GM18519 (cell line): ENCODE measurements around the gene FNDC11.

Experiments used
- ATAC-seq: cut with Tn5 transposase; IDR thresholded peaks from one replicate; pipeline ENCODE4 v1.9.1; 2021; ENCODE audit warnings: mild to moderate bottlenecking, moderate library complexity; ENCODE audit not compliant: unreplicated experiment, low FRiP score

FNDC11 gene

DNA sequence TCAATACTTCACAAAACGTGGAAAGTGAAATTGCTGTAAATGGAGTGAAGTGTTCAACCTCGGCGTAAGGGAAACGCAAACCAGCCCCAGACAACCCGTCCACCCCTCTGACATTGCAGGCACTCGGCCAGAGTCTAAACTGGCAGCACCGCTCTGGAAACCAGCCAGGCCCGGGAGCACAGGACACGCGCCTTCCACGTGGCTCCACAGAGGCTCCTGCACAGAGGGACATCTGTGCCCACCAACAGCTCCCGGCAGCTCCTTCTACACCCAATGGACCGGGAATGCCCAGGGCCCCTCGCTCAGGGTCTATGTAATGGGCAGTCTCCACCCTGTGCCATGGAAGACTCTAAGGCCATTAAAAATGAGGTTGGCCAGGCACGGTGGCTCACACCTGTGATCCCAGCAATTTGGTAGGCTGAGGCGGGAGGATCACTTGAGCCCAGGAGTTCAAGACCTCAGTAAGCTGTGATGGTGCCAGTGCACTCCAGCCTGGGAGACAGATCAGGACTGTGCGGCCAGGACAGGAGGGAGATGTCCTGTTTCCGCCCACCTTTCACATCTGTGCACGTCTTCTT is 23.4 kb downstream of the FNDC11 start:
- no peak for ATAC-seq

DNA sequence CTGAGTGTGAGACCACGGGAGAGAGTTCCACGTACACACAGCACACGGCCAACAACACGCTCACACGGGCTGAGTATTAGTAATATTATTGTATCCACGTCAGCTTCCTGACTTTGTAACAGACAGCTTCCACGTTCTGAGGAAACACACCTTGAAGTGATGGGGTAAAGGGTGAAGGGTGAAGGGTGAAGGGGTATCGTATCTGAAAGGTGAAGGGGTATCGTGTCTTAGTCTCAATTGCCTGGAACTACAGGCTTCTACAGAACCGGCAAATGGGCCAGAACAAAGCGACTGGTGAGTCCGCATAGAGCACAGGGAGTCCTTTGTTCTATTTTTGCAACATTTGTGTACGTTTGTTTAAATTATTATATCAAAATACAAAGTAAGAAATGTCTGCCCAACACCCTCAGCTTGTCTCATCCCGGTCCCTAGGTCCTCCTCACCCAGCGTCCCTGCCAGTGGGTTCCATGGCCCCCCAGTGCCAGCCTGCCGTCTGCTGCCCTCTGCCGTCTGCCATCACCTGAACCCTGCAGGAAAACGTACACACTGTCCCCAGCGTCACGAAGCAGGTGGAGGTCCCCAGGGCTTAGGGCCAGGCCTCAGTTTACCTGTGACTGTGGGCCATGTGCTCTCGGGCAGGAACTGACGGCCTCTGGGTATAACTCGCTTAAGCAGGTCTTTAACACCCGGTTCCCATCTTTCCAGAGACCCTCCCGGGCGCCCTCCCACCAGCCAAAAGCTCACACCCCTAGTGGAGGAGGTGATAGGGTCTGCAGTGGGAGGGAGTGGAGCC is 24.5 kb downstream of the FNDC11 start:
- ATAC-seq = no peak

GRCh38 chr20:63579017-63579694 is 25.2 kb downstream of the FNDC11 start:
- ATAC-seq = no peak

GRCh38 chr20:63580796-63581461 is 27.0 kb downstream of the FNDC11 start:
- no peak for ATAC-seq

GRCh38 chr20:63582382-63583063 is 28.6 kb downstream of the FNDC11 start:
- ATAC-seq = no peak

DNA sequence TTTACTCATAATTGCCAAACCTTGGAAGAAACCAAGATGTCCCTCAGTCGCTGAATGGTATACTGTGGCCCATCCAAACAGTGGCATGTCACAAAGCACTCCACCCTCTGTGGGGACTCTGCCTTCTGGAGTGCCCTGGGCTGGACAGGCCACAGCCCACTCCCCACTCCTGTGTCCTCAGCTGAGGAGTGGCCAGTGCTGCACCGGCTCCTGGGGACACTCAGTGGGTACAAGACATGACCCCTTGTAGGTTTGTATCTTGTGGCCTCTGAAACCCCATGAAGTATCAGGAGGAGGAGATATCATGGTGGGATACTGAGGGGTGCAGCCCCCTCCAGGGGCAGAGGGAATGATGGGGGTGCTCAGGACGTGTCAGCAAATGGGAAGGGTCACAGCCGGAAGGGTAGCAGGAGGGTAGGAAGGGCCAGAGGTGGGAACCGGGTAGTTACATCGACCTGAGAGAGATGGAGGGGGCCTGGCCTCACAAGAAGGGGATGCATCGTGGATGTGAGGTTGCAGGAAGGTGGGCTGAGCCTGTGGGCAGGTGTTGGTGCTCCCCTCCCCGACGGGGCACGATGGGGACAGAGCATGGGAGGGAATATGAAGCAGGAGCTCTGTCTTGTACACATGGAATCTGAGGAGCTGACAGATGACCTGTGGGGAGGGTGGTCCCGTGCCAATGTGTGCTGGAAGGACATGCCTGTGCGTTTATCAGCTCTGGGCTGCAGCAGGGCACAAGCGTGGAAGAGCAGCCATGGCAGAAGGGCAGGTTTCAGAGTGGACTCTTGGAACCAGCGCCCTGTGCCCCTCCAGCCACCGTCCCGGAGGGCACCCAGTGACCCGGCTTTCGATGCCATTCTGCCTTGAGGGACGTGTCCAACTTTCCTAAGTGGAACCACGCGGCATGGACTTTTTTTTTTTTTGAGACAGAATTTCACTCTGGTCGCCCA is 31.9 kb downstream of the FNDC11 start:
- ATAC-seq = no peak

GRCh38 chr20:63586797-63587196 is 32.8 kb downstream of the FNDC11 start:
- no peak for ATAC-seq

- ATAC-seq = no peak
These were observed 33.3 kb downstream of the FNDC11 start for GRCh38 chr20:63587256-63587655.

DNA sequence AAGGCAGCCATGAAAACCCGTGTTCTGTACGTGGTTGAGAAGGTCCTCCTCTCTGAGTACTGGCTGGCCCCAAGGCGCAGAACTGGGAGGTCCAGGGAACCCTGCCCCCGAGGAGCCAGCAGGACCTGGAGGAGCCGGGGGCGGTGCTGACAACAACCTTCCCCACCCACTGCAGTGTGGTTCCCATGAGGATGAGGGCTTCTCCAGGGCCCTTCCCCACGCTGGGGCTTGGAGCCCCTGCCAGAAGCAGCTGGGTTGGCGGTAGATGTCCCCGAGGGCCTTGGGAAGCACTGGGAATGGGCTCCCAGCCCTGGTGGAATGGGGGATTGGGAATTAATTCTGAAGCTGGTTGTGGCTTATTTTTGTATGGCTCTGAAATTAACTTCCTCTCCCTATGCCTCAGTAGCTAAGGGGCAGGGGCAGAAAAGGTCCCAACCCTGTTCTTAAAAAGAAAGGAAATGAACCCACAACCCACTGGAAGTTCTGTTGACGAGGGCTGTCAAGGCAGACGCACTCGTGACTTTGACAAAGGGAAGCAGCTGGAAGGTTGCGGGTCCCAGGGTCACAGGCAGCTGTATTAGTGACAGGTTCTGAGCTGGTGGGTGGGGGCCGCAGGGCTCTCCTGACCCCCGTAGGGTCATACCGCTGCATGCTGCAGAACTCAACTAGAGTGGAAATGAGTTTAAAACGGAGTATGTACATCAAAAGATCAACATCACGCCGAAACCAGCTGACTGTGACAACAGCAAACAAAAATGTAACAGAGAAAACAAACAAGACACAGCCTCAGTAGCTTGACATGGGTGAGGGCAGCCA is 34.0 kb downstream of the FNDC11 start:
- ATAC-seq = no peak

DNA sequence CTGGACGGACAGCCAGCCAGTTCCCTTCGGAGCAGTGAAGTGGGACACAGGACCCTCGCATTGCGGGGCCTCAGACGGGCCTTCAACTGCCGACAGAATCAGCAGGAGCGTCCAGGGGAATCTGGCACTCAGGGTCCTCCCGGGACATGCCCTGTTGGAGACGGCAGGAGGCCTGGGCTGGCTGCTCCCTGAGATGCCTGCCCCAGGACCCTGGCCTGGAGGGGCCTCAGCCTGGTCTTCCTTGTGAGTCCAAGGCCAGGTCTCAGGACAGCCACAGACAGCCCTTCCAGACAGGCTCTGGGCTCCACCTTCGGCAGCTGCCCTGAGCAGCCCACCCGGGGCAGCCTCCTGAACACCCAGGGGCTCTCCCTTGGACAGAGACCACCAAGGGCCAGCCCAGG is 34.7 kb downstream of the FNDC11 start:
- no peak for ATAC-seq

GRCh38 chr20:63589261-63590217 is 35.6 kb downstream of the FNDC11 start:
- ATAC-seq = no peak

DNA sequence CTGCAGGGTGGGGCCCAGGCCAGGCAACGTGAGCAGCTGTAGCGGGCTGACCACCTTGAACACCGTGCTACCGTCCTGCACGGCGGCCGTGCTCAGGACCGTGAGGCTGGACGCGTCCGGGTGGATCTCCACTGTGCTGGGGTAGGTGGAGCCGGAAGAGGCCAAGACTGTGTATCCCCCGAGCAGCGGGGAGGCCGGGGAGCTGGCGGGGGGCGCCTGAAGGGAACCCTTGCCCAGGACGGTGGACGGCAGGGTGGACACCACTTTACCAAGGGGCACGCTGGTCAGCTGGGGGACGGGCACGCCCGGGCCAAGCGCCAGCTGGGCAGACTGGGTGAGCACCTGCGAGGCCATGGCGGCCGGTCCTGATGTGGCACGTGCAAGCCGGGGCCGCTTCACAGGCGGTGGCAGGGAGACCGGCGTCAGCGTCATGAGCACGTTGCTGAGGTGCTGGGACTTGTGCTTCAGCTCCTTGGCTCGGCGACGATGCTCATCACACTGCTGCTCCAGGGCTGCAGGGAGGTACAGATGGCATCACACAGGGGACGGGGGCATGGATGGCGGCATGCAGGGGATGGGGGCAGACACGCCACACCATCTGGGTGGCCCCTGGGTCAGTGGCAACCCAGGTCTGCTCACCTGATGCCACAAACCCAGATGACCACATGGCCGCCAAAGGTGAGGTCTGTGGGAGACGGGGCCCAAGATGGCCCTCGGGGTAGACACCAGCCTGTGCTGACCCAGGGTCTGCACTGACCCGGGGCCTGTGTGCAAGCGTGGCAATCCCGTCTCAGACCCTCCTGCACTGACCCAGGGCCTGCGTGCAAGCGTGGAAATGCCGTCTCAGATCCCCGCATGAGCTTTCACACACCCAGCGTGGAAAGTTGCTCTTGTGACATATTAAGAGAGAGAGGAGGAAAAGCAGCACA is 36.5 kb downstream of the FNDC11 start:
- no peak for ATAC-seq

DNA sequence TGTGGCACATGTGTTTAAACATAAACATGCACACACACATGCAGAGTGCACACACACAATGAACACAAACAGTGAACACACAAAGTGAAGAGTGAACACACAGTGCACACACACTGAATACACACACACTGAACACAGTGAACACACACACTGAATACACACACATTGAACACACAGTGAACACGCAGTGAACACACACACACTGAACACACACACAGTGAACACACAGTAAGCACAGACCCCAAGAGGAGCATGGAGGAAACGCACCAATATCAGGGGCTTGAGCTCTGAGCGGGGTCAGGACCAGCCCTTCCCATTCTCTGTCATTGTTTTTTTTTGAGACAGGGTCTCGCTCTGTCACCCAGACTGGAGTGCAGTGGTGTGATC is 37.2 kb downstream of the FNDC11 start:
- no peak for ATAC-seq

GRCh38 chr20:63591786-63592355 is 37.9 kb downstream of the FNDC11 start:
- no peak for ATAC-seq

DNA sequence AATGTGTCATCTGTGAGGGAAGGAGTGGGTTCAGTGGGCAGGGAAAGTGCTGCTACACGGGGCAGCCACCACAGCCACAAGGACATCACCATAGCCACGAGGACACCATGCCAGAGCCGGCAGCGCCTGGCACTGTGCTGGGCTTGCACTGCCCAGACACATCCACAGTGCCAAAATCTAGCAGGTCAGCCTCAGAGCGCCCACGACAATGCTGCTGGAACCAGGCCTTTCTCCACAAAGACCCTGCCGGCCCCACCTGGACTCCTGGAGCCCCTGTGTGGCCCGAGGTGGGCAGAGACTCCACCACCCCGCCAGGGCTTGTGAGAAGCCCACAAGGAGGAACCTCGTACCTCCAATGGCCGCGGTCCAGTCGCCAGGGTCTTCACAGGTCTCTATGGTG is 38.7 kb downstream of the FNDC11 start:
- no peak for ATAC-seq

- ATAC-seq = no peak
These were observed 40.1 kb downstream of the FNDC11 start for GRCh38 chr20:63594043-63594561.
